DMS53 treated with DMSO at 0.1 percent for 48 hours (cell line): ENCODE measurements around the gene TRPM4.
"Not testable (repeated sequence)": the region's sequence is repeated elsewhere in the genome, so short reads cannot be mapped to it uniquely, and the experiment has no call there.

Source experiments
- DNase-seq: peaks from one replicate; lab custom pipeline; 2025; ENCODE audit not compliant: unreplicated experiment; lab: John Stamatoyannopoulos, UW

The TRPM4 gene

DNA sequence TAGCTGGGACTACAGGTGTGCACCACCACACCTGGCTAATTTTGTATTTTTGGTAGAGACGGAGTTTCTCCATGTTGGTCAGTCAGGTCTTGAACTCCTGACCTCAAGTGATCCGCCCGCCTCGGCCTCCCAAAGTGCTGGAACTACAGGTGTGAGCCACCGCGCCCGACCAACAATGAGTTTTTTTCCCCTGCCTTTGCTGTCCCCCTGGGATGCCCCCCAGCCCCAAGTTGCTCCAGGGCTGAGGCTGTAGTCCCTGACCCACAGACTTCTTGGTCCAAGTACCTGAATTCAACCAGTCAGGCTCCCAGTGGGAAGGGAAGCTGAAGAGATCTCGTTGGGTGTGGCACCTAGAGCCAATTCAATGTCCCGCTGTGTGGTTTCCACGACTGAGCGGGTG, 66.8 kb downstream of the TRPM4 start:
- not testable (repeated sequence) for DNase-seq

DNA sequence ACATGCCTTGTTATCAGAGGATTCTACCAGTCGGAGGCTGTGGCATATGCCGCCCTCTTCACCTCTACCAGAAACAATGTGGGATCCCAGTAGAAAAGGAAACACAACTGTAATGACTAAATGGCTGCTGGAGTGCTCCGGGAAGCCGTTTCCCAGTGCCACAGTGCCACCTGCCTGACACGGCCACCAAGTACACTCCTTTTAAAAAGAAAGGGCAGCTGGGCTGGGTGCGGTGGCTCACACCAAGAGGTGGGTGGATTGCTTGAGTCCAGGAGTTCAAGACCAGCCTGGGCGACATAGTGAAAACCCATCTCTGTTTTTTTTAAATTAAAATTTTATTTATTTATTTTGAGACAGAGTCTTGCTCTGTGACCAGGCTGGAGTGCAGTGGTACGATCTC, 67.3 kb downstream of the TRPM4 start:
- DNase-seq, result peak; percentile 17

DNA sequence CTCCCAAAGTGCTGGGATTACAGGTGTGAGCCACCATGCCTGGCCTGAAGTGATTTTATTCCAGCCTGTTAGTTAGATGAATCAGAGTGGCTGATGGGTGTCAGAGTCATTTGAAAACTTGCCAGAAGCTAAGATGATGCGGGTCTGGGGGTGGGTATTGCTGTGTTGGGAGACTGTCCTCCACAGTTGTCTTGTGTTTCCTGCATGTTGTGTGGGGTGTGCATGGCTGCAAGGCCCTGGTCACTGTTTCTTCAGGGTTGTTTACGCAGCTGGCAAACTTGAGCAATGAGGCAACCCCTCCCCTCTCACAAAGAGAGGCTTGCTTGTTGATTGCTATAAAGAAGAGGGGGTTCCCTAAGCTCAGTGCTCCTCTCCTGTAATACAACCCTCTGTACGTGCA, 71.8 kb downstream of the TRPM4 start:
- no peak for DNase-seq

- no peak for DNase-seq
Measured at GRCh38 chr19:49231389-49231788, 73.8 kb downstream of the TRPM4 start.

DNA sequence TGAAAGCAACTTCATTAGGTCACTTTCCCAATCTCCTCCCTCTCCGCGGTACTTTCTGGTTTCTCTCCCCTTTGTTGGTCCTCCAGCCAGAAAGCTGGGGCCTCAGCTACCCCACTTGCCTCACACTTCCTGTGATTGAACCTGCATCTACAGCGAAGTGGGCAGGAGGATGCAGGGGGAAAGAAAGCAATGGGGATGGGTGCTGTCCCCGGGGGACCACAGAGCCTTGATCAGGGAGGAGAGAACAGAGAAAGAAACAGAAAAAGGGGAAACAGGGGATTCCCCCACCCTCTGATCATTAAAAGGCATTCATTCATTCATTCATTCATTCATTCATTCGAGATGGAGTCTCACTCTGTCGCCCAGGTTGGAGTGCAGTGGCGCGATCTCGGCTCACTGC, 74.2 kb downstream of the TRPM4 start:
- no peak for DNase-seq

DNA sequence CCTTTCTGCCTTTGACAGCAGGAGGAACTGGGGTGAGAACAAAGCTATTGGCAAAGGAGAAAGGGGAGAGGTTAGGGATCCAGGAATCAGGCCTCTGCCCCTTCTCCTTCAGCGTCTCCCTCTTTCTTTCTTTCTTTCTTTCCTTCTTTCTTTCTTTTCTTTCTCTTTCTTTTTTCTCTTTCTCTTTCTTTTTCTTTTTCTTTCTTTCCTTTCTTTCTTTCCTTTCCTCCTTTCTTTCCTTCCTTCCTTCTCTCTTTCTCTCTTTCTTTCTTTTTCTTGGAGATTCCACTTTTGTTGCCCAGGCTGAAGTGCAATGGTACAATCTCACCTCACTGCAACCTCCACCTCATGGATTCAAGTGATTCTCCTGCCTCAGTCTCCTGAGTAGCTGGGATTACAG, 75.6 kb downstream of the TRPM4 start:
- no peak for DNase-seq

DNA sequence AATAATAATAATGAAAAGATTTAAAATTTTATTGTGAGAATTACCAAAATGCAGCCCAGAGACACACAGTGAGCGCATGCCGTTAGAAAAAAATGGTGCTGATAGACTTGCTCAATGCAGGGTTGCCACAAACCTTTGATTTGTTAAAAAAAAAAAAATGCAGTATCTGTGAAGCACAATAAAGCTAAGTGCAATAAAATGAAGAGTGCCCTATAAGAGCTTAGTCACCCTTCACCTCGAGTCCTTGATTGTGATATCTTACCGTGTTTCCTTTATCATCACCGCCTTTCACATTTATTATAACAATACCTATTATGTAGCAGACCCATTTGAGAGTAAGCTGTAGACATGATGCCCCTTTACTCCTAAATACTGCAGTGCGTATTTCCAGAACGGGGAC, 84.2 kb downstream of the TRPM4 start:
- no peak for DNase-seq

- no peak for DNase-seq
Measured at GRCh38 chr19:49243129-49243528, 85.5 kb downstream of the TRPM4 start.

- DNase-seq, result no peak
Measured at GRCh38 chr19:49243726-49244125, 86.1 kb downstream of the TRPM4 start.

- no peak for DNase-seq
Measured at GRCh38 chr19:49244256-49244655, 86.7 kb downstream of the TRPM4 start.

DNA sequence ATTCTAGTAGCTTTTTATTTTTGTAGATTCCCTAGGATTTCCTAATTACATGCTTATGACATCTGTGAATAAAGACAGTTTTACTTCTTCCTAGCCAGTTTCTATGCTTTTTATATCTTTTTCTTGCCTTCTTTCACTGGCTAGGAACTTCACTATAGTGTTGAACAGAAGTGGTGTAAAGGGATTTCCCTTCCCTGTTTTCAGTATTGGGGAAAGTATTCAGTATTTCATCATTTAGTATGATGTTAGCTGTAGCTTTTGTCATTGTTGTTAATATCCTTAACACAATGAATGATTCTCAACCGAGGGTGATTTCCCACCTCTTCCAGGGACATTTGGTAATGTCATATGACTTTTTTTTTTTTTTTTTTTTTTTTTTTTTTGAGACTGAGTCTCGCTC, 90.1 kb downstream of the TRPM4 start:
- no peak for DNase-seq

DNA sequence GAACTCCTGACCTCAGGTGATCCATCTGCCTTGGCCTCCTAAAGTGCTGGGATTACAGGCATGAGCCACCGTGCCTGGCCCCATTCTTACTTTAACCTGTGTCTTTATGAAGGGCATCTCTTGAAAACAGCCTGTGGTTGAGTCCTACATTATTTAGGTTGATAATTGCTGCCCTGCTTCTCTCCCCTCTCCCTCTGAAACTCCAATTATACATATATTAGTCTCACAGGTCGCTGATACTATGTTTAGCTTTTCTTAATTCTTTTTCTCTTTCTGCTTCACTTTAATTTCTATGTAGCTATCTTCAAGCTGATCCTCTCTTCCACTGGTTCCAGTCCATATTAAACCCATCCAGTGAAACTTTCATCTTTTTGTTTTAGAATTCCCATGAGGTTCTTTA, 92.3 kb downstream of the TRPM4 start:
- DNase-seq, result no peak

DNA sequence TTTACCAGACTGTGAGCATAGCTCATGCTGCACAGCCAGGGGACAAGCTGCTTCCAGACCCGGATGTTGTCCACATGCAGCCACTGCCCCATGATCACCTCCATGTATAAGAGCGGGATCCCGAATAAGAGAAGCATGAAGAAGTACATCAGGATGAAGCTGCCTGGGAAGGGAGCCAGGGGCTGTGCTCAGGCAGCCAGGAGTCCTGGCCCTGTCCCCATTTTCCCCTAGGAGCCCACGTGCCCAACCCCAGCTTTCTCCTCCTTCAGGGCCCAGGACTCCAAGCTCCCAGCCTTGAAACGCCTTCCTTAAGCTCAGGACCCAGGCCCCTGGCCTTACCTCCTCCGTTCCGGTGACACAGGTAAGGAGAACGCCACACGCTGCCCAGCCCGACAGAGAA, 98.1 kb downstream of the TRPM4 start:
- DNase-seq, result no peak

- DNase-seq, result no peak
Measured at GRCh38 chr19:49256691-49257090, 99.1 kb downstream of the TRPM4 start.
